ENCODE results near the gene PCBD2.
"Not testable (repeated sequence)": the region's sequence is repeated elsewhere in the genome, so short reads cannot be mapped to it uniquely, and the experiment has no call there.

Gene PCBD2

GRCh38 chr5:134904610-134905245 lies at the start of gene PCBD2:
TSS of gene PCBD2 (plus strand) at chr5:134905131. CDS start at chr5:134905140, 9 bp downstream.
- DNase-seq, result peak in 13 of 14 donors; percentile 60 to 90 (median 81)

DNA sequence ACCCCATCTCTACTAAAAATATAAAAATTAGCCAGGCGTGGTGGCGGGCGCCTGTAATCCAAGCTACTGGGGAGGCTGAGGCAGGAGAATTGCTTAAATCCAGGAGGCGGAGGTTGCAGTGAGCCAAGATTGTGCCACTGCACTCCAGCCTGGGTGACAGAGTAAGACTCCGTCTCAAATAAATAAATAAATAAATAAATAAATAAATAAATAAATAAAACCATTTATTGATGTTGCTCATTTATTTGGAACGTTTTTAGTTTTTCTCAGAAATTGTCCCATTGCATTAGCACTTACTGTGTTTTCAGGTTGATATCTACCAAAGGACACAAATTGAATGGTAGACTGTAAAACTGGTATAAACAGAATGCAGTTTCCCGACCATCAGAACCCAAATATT lies 48.5 kb upstream of the PCBD2 start:
- not testable (repeated sequence) for DNase-seq

GRCh38 chr5:134857401-134857800 lies 47.5 kb upstream of the PCBD2 start:
- peak in 1 of 14 donors; percentile 25 for DNase-seq

DNA sequence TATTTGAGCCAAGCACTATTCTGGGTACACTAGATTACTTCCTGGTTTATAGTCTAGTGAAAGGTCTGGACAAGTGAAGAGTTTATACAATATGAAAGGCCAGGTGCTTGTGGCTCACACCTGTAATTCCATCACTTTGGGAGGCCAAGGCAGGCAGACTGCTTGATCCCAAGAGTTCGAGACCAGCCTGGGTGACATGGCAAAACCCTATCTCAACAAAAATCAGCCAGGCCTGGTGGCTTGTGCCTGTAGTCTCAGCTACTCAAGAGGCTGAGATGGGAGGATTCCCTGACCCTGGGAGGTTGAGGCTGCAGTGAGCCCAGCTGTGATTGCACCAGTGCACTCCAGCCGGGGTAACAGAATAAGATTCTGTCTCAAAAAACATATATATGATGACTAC lies 40.2 kb upstream of the PCBD2 start:
- DNase-seq, result no peak

GRCh38 chr5:134873494-134873893 lies 31.4 kb upstream of the PCBD2 start:
- no peak for DNase-seq

DNA sequence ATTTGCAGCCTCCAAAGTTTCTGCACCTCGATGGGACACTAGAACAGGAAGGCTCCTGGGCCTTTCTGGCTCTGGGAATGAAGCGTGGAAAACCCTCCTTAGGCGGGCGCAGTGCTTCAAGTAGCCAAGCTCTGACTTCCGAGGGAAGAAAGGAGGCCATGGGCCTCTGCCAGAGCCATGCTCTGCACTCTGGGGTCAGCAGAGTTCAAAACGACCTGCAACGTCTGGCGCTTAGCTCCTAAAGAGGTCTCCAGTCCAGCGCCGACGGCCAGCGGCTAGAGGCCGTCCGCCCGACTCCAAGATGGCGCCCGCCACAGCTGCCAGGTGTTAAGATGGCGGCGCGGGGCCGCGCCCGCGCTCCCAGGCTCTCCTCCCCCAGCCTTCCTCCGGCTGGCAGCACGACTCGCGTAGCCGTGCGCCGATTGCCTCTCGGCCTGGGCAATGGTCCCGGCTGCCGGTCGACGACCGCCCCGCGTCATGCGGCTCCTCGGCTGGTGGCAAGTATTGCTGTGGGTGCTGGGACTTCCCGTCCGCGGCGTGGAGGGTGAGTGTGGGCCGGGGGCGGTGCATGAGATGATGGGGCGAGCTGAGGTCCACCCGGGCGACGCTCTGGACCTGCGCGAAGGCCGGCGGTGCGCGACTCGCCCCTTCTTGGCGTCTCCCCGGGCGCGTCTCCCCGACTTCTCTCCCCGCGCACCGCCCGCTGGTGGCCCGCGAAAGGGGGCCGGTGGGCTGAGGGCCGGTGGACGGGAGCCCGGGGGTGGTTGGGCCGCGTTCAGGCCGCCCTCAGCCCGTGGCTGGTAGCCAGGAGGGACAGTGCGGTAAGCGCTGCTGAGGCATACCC lies 30.7 kb upstream of the PCBD2 start, which contains the start of gene TXNDC15:
Gene TXNDC15, plus strand, starts transcription at position 385 of the 844 bp plus-strand sequence. Its CDS starts 57 bp downstream, at position 442.
- peak; percentile 34 to 89 (median 83) for DNase-seq

- peak; percentile 1 to 85 (median 68) for DNase-seq
Measured at GRCh38 chr5:134874831-134875655, 29.9 kb upstream of the PCBD2 start.

GRCh38 chr5:134877159-134877558 lies 27.8 kb upstream of the PCBD2 start:
- no peak for DNase-seq

GRCh38 chr5:134878403-134878802 lies 26.5 kb upstream of the PCBD2 start:
- DNase-seq, result no peak

DNA sequence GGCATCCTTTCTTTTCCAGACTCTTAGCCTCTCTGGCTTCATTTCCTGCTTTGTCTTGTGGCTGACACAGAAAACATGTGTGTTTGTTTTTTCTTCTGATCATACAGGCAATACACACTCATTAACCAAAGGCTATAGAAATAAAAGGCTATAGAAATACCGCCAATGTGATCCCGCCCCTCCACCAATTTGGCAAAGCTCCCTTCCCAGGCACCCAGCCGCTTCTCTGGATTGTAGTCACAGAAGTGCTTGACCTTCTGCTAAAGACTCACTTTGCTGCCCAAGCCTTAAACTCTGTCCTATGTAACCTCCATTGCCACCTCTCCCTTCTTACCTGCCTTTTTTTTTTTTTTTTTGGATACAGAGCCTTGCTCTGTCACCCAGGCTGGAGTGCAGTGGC lies 25.5 kb upstream of the PCBD2 start:
- no peak for DNase-seq

DNA sequence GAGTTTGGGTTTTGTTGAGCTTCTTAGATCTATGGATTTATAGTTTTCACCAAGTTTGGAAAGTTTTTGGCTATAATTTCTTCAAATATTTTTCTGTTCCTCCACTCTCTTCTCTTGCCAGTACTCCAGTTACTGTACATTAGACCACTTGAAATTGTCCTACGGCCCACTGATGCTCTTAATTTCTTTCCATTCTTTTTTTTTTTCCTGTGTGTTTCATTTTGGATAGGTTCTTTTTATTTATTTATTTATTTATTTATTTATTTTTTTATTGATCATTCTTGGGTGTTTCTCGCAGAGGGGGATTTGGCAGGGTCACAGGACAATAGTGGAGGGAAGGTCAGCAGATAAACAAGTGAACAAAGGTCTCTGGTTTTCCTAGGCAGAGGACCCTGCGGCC lies 24.0 kb upstream of the PCBD2 start:
- not testable (repeated sequence) for DNase-seq

- DNase-seq, result not testable (repeated sequence)
Measured at GRCh38 chr5:134881711-134882110, 23.2 kb upstream of the PCBD2 start.

GRCh38 chr5:134887593-134888159 lies 17.3 kb upstream of the PCBD2 start:
- no peak for DNase-seq

- no peak for DNase-seq
Measured at GRCh38 chr5:134889335-134889734, 15.6 kb upstream of the PCBD2 start.

- no peak for DNase-seq
Measured at GRCh38 chr5:134891473-134891872, 13.5 kb upstream of the PCBD2 start.

- DNase-seq, result no peak
Measured at GRCh38 chr5:134892282-134892681, 12.6 kb upstream of the PCBD2 start.

GRCh38 chr5:134892926-134893325 lies 12.0 kb upstream of the PCBD2 start:
- DNase-seq, result no peak

DNA sequence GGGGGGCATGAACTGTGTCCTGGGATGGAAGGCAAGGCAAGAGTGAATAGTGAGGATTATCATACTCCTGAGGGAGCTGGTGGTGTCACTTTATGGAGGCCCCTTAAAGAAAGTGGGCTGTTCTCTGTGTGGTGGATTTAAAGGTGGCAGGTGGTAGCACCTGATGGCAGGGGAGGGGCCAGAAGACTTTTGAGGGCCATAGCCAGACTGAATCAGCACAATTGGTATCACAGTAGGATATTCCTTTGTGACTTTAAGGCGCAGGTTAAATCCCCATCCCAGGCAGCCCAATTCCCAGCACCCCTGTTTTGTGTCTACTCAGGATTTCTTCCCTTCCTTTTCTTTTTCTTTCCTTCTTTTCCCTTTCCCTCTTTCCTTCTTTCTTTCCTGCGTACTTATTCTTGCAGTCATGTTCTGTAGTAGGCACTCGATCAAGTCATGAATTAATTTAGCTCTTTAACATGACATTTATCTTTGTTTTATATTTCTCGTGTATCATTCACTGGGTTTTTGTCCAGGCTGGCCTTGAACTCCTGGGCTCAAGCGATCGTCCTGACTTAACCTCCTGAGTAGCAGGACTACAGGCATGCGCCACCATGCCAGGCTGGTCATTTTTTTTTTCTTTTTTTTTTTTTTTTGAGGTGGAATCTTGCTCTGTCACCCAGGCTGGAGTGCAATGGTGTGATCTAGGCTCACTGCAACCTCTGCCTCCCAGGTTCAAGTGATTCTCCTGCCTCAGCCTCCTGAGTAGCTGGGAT lies 11.0 kb upstream of the PCBD2 start:
- no peak for DNase-seq

- DNase-seq, result peak in 1 of 14 donors; percentile 3
Measured at GRCh38 chr5:134902071-134902801, 2.7 kb upstream of the PCBD2 start.

GRCh38 chr5:134905246-134905996 lies 490 bp downstream of the PCBD2 start:
- peak in 11 of 14 donors; percentile 55 to 87 (median 70) for DNase-seq

Measured in C1 segment of cervical spinal cord (tissue), 14 donors.